CD4-positive, alpha-beta T cell treated with Interferon gamma for 1 hour (primary cell): ENCODE results near the gene DEPDC5.
A peak's percentile ranks its signal among the peaks of the same experiment; 100 is the strongest.

Experiments
- DNase-seq: peaks from one replicate; pipeline ENCODE4 v3.0.0-alpha.2; 2020

Gene DEPDC5

GRCh38 chr22:31896472-31896871, 142.7 kb downstream of the DEPDC5 start:
- no peak for DNase-seq

GRCh38 chr22:31897842-31898805, 144.3 kb downstream of the DEPDC5 start:
- DNase-seq, result no peak

- no peak for DNase-seq
These were observed 145.1 kb downstream of the DEPDC5 start for GRCh38 chr22:31898926-31899325.

DNA sequence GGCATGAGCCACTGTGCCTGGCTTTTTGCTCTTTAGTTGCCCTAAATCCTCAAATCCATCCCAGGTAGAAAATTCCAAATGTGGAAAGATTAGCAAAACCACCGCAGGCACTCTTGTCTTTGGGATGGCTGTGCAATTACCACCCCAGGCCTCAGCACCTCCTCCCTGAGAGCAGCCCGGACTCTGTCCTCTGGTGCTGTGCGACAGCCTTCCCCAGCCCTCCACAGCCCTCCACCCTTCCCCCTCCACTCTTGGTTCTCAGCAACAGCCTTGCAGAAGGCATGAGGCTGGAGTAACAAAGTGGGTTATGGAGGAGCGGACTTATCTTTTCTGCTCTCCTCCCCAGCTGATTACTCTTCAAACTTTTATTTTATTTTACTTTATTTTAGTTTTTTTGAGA, 145.8 kb downstream of the DEPDC5 start:
- DNase-seq, result no peak

DNA sequence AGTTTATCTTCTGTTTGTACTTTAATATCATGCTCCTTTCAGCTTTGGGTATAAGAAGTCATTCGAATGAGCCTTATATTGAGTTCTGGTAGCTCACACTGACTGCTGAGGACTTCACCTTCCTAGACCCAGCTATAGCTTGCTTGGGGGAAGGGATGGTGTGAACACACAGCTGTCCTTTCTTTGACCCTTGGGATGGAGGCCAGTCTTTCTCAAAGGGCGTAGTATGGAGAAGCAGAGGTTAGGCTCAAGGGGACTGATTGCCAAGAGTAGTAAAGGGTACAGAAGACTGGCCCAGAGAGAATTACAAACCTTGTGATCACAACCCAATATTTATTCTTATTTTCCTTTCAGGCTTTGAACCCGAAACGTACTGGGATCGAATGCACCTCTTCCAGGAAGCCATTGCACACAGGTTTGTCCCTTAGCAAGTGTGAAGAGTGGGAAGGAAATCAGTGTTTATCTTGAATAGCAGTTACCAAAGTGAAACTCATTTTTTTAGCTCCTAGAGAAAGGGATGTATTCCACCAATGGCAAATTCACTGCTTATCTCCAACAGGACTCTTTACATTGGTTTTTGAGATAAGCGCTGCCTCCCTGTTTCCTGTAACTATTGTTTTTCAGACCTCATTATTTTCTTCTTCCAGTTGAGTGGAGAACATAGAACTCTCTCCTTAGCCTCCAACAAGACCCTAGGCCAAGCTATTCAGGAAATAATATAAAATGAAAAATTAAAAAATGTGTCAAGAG, 147.7 kb downstream of the DEPDC5 start:
- no peak for DNase-seq

DNA sequence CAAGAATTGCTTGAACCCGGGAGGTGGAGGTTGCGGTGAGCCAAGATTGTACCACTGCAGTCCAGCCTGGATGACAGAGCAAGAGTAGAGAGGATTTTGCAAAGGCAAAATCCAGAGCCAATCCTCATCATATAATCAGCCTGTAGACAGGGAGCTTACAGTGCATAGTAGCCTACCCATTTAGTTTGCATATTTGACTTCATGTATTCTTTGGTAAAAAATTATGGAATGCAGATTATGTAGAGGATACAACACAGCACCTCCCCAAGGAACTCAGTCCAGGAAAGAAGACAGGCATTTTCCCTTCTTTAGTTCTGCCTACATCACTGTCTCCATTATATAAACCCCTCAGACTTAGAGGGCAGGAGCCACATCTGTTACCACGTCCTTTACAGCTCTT, 150.8 kb downstream of the DEPDC5 start:
- DNase-seq, result no peak

GRCh38 chr22:31905356-31905755, 151.5 kb downstream of the DEPDC5 start:
- DNase-seq, result no peak

DNA sequence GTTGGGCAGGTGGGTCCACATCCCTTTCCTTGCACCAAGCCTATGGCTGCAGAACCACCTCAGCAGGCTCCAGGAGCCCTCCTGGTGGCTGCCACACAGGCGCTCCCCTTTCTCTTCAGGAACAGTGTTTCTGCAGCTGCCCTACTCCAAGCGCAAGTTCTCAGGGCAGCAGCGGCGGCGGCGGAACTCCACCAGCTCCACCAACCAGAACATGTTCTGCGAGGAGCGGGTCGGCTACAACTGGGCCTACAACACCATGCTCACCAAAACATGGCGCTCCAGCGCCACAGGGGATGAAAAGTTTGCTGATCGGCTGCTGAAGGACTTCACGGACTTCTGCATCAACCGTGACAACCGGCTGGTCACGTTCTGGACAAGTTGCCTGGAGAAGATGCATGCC, 152.3 kb downstream of the DEPDC5 start:
- no peak for DNase-seq

- DNase-seq, result no peak
These were observed 152.8 kb downstream of the DEPDC5 start for GRCh38 chr22:31906569-31906968.

DNA sequence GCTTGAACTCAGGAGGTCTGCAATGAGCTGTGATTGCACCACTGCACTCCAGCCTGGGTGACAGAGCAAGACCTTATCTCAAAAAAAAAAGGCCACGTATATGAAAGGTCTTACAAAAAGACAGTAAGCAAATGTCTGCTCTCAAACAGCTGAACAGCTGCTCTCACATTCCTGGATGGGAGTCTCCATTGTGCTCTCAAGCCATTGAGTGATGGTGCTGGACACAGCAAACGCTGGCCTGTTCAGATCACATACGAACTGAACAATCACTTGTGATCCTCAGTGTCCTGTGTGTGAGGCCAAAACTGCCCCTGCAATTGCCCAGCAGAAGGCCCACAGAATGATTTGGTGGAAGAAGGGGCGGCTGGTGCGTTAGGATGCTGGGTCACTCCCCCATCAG, 156.2 kb downstream of the DEPDC5 start:
- no peak for DNase-seq

- no peak for DNase-seq
These were observed 158.0 kb downstream of the DEPDC5 start for GRCh38 chr22:31911565-31912406.

DNA sequence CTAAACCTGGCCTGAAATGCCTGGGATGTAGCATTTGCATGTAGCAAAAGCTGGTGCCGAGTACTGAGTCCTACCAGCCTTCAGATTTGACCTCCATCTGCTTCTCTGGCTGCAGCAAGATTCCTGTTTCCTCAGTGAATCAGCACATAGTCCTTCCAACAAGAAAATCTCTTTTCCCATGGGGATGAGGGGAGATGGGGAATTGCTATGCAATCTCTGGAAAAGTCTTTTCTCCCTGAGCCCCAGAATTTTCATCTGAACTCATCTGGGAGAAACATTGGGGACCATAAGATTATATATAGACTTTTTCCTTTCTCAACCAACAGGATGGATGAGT, 158.6 kb downstream of the DEPDC5 start:
- no peak for DNase-seq

DNA sequence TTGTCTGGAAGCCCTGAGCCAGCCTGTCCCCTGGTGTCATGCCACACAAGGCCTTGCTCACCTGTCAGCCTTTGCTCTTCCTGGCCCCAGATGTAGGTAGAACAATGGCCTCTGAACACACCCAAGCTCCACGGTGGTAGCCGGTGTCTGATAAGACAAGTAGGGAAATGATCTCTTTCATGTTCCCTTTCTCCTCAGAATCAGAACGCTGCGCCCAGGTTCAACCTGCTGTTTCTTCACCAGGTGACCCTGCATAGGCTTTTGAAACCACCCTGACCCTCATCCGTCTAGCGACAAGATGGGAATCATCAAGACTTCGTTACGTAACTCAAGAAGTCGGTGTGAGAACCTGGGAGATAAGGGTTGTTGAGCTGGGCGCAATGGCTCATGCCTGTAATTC, 161.8 kb downstream of the DEPDC5 start:
- DNase-seq, result no peak

DNA sequence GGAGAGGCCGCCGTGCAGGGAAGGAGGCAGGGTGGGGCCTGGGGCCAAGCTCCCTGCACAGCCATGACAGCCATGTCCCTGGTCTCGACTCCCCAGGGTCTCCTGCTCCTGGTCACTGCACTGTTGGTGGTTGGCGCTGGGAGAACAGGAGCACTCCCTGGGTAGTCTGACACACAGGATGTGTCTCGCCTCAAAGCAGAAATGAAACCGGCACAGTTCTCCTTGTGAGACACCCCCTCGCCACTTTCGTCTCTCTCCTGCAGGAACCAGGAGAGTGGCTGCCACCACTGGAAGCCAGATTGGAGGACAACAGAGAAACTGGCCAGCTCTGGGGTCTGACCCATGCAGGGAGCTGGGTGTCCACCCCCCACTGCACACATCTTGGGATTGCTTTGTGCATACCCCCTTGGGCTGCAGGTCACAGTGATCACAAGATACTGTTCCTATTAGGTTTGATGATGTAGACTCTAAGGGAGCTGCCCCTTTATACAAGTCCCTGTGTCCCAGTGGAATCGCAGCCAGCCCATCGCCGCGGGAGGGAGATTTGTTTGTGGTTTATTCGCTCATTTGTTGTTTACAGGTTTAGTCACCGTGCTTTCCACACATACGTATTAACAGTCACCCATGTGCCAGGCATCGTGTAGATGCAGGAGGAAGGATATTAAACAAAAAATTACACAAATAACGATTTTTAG, 163.6 kb downstream of the DEPDC5 start:
- peak; percentile 45 for DNase-seq

GRCh38 chr22:31919730-31920129, 165.9 kb downstream of the DEPDC5 start:
- no peak for DNase-seq

DNA sequence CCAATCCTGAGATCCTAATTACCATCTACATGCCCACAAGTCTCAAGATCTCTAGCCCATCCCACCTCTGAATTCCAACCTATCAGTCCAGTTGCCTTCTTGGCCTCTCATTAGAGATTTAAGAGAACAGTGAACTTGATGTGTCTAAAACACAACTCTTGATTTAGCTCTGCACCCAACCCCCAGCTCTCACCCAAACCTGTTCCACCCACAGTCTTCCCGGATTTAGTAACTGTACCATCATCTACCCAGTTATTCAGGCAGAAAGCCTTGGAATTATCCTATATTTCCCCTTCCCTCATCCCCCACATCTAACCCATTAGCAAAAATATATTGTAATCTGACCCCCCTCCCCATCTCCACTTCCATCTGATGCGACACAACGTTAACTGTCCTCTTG, 166.5 kb downstream of the DEPDC5 start:
- DNase-seq, result no peak

DNA sequence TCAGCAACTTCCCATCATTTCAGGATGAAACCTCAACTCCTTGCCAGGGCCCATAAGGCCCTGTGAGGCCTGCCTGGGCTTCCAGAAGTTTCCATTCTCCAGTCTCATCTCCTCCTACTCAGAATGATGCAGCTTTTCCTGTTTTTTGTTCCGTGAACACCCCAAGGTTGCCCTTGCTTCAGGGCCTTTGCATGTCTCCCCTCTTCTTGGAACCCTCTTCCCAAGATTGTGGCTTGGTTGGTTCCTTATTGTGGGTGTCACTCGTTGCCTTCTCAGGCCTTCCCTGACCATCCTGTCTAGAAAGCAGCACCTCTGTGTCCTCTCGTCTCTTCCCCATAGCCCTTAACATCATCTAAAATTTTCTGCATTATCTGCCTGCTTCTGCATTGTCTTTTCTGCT, 167.3 kb downstream of the DEPDC5 start:
- DNase-seq, result no peak

GRCh38 chr22:31922534-31922933, 168.7 kb downstream of the DEPDC5 start:
- no peak for DNase-seq

DNA sequence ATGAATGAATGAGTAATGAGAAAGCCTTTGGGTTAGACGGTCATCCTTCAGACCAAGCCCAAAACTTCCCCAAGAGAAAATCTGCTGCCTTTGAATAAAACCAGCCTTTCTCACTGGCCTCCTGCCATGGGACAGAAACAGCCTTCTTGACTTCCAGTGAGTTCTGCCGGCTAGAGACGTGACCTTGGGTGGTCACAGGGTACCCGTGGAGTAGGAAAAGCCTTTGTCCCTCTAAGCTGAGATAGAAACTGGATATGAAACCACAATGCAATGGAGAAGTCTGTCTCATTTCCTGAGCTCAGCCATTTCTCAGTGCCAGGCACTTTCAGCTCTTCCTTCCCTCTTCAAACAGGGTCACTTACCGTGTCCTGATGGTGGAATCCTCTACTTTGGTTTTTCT, 169.3 kb downstream of the DEPDC5 start:
- no peak for DNase-seq

- no peak for DNase-seq
These were observed 169.9 kb downstream of the DEPDC5 start for GRCh38 chr22:31923747-31924146.

GRCh38 chr22:31925056-31925455, 171.2 kb downstream of the DEPDC5 start:
- DNase-seq, result no peak

DNA sequence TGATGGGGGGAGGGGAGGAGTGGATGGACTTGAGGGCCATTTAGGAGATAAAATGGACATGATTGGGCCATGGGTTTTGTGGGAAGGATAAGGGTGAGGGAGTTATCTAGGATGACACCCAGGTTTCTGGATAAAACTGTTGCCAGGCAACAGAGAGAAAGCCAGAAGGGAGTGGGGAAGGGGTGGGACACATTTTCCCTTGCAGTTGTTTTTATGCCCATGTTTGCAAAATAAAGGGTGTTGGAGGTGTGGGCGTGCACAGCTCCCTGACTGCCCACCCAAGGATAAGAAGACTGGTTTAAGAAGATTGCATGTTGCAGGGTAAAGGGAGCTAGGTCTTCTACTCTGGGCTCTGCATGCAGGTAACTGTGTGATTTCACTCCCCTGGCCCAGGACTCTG, 172.2 kb downstream of the DEPDC5 start:
- no peak for DNase-seq

GRCh38 chr22:31926969-31927368, 173.2 kb downstream of the DEPDC5 start:
- no peak for DNase-seq
